Neuronal stem cell (in vitro differentiated cells): ENCODE results near the gene ZNF423.

Source experiments
- DNase-seq: peaks from one replicate; pipeline ENCODE4 v3.0.0-alpha.2; 2013; ENCODE audit warnings: low spot score
- H2AFZ ChIP-seq: one replicate; pipeline ENCODE4 v1.6.1; 2013; ENCODE audit warnings: mild to moderate bottlenecking, low read length, inconsistent platforms
- H2AK5ac ChIP-seq: 2 replicates; pipeline ENCODE4 v1.6.1; 2013; ENCODE audit warnings: low read depth, mild to moderate bottlenecking, inconsistent platforms, low read length, moderate library complexity, mixed read lengths
- H2BK120ac ChIP-seq: 2 replicates; pipeline ENCODE4 v1.6.1; 2013; ENCODE audit warnings: low read depth, mild to moderate bottlenecking, inconsistent platforms, low read length, moderate library complexity, mixed read lengths
- H2BK12ac ChIP-seq: one replicate; pipeline ENCODE4 v1.6.1; 2013; ENCODE audit warnings: low read length, inconsistent platforms
- H2BK15ac ChIP-seq: 2 replicates; pipeline ENCODE4 v1.6.1; 2013; ENCODE audit warnings: mild to moderate bottlenecking, low read length, inconsistent platforms, mixed read lengths
- H2BK5ac ChIP-seq: one replicate; pipeline ENCODE4 v1.6.1; 2013; ENCODE audit warnings: inconsistent platforms, mild to moderate bottlenecking, low read length, moderate library complexity
- H3K14ac ChIP-seq: one replicate; pipeline ENCODE4 v1.6.1; 2013; ENCODE audit warnings: low read length, inconsistent platforms
- H3K18ac ChIP-seq: 2 replicates; pipeline ENCODE4 v1.6.1; 2013; ENCODE audit warnings: low read length, inconsistent platforms
- H3K23ac ChIP-seq: 2 replicates; pipeline ENCODE4 v1.6.1; 2013; ENCODE audit warnings: low read depth, mild to moderate bottlenecking, mixed read lengths, low read length, inconsistent platforms; ENCODE audit not compliant: poor library complexity
- H3K27ac ChIP-seq: replicated peaks from 3 replicates; pipeline ENCODE4 v1.5.1; 2013; ENCODE audit warnings: low read length, inconsistent platforms
- H3K27me3 ChIP-seq, 3 experiments: 2 replicates each; pipeline ENCODE4 v1.6.1; 2013; ENCODE audit warnings: low read length in 3 of 3, mild to moderate bottlenecking in 2 of 3, inconsistent platforms in 1 of 3, low read depth in 1 of 3, mixed read lengths in 1 of 3, moderate library complexity in 1 of 3; ENCODE audit not compliant: control insufficient read depth in 3 of 3, insufficient read depth in 3 of 3
- H3K36me3 ChIP-seq, 2 donors: replicated peaks in 1 of 2; 2 replicates each; pipeline ENCODE4 v1.6.1; 2013; ENCODE audit warnings: low read length in 2 of 2; ENCODE audit not compliant: control insufficient read depth in 2 of 2, insufficient read depth in 2 of 2
- H3K4ac ChIP-seq: 2 replicates; pipeline ENCODE4 v1.6.1; 2013; ENCODE audit warnings: inconsistent platforms, mild to moderate bottlenecking, low read length, moderate library complexity
- H3K4me1 ChIP-seq, 2 donors: 1 replicate in 1 of 2; 2 replicates in 1 of 2; pipeline ENCODE4 v1.6.1; 2013; ENCODE audit warnings: low read length in 2 of 2, low read depth in 1 of 2; ENCODE audit not compliant: control insufficient read depth in 2 of 2, insufficient read depth in 1 of 2
- H3K4me2 ChIP-seq: one replicate; pipeline ENCODE4 v1.6.1; 2013; ENCODE audit warnings: mild to moderate bottlenecking, low read length, inconsistent platforms; ENCODE audit not compliant: insufficient read depth, poor library complexity, severe bottlenecking
- H3K4me3 ChIP-seq, 2 donors: 2 replicates each; pipeline ENCODE4 v1.5.1; 2013; ENCODE audit warnings: low read length in 2 of 2, mild to moderate bottlenecking in 2 of 2, inconsistent platforms in 1 of 2, moderate library complexity in 1 of 2
- H3K79me1 ChIP-seq: one replicate; pipeline ENCODE4 v1.6.1; 2013; ENCODE audit warnings: low read depth, mild to moderate bottlenecking, inconsistent platforms, low read length, moderate library complexity
- H3K9ac ChIP-seq: one replicate; pipeline ENCODE4 v1.6.1; 2013; ENCODE audit warnings: mild to moderate bottlenecking, low read depth, low read length, inconsistent platforms; ENCODE audit not compliant: poor library complexity
- H3K9me3 ChIP-seq, 2 donors: replicated peaks in 1 of 2; 2 replicates each; pipeline versions ENCODE3 to v1.6.1; 2013; ENCODE audit warnings: low read length in 2 of 2, mild to moderate bottlenecking in 2 of 2, inconsistent platforms in 1 of 2, low read depth in 1 of 2, mixed read lengths in 1 of 2, moderate library complexity in 1 of 2; ENCODE audit not compliant: control insufficient read depth in 2 of 2, insufficient read depth in 1 of 2
- H4K8ac ChIP-seq: one replicate; pipeline ENCODE4 v1.6.1; 2013; ENCODE audit warnings: low read depth, mild to moderate bottlenecking, inconsistent platforms, low read length, moderate library complexity
- H4K91ac ChIP-seq: one replicate; pipeline ENCODE4 v1.6.1; 2013; ENCODE audit warnings: low read length, low read depth, mild to moderate bottlenecking, inconsistent platforms; ENCODE audit not compliant: poor library complexity
- WGBS, 2 donors: extraction: QIAGEN DNeasy Blood & Tissue Kit; methylation state at CpG; one replicate each; pipeline ENCODE4 v1.1.7; 2013; ENCODE audit warnings: missing lambda C conversion rate in 2 of 2, mixed read lengths in 1 of 2; ENCODE audit not compliant: insufficient read length in 2 of 2, insufficient replicate concordance in 1 of 2; ENCODE audit errors: extremely low coverage in 2 of 2; 5-methylcytosine and 5-hydroxymethylcytosine counted together

The ZNF423 gene

DNA sequence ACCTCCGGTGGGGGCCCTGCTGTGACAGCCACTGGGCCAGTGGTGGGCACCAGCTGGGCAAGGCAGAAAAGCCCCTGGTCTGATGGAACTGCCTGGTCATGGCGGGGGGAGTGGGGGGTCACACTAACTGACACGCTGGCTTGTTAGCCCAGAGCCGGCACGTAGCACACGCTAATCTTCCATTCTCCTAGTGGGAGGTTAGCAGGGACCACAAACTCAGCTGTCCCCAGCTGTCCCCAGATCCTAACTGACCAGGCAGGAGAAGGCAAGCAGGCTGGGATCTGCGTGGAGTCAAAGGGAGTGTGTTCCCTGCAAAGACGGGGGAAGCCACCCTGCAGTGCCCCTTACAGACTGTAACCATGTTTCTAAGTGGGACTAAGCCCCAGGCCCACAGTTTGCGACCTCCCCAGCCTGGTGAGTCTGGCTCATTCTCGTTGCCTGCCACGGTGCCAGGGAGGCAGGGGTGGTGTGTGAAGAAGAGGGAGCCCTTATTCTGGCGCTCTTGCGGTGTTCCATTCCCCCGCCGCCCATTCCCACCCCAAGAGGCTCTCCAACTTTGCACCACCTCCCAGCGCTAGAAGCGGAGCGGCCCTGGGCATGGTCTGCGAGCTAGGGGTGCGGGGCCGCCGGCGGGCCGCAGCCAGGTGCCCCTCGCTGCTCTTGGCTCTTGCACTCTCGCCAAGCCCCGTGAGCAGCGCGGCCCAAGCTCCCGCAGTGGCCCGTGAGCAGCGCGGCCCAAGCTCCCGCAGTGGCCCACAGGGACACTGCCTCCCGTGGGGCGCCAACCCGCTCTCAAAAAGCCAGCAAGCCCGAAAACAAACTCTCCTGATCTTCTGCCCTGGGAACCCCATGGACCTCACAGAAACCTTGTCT is 12.1 kb upstream of the ZNF423 start:
- Histone ChIP-seq H3K4me1 (peaks cover 23 to 25% of the 10 kb centered on the region in 2 donors), H2BK5ac (no peak overlapping the region), H4K8ac (no peak overlapping the region), H3K4me3 (no peak overlapping the region), H3K14ac (peak overlapping the region; percentile 39), H2AK5ac (peak overlapping the region; percentile 2), H2BK15ac (no peak overlapping the region), H3K4me2 (no peak overlapping the region), H3K23ac (no peak overlapping the region), H2BK12ac (peak overlapping the region; percentile 27), H3K36me3 (no peaks in the 10 kb centered on the region), H3K4ac (no peak overlapping the region), H3K18ac (peak overlapping the region; percentile 83), H3K27ac (no peak overlapping the region), H3K79me1 (no peaks in the 10 kb centered on the region), H2AFZ (peak overlapping the region; percentile 38), H3K27me3 (no peaks in the 10 kb centered on the region), H3K9me3 (no peaks in the 10 kb centered on the region), H3K9ac (no peak overlapping the region), H4K91ac (peak overlapping the region; percentile 7), H2BK120ac (no peak overlapping the region)
- no peak for DNase-seq
- no CpG with 5 or more reads among the region's 38 CpGs for WGBS, 2 donors

DNA sequence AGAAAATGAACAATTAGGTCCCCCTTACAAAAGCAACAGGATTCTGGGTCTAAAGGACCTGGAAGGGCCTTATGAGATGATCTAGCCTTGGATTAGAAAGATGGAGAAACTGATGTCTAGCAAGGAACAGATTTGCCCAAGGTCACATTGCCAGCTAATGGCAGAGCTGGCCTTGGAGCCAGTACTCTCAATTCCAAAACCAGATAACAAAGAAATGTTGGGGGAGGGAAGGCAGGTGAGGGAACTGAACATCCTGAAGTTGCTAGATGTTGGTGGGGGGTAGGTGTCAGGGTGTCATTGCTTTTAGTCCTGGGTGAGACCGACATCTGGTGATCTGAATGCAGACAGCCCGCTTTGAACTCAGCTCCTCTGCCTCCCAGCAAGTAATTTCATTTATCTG is 11.3 kb upstream of the ZNF423 start:
- peak overlapping the region; percentile 46 for H3K9ac ChIP-seq
- H4K91ac ChIP-seq: no peak overlapping the region
- H3K4me2 ChIP-seq: no peak overlapping the region
- no peak overlapping the region for H3K14ac ChIP-seq
- peaks cover 24 to 25% of the 10 kb centered on the region in 2 donors for H3K4me1 ChIP-seq
- H3K9me3 ChIP-seq: no peaks in the 10 kb centered on the region
- no peaks in the 10 kb centered on the region for H3K36me3 ChIP-seq
- no peak overlapping the region for H2BK12ac ChIP-seq
- no peaks in the 10 kb centered on the region for H3K79me1 ChIP-seq
- H4K8ac ChIP-seq: no peak overlapping the region
- no peak overlapping the region for H2BK5ac ChIP-seq
- H2BK15ac ChIP-seq: no peak overlapping the region
- H3K4ac ChIP-seq: no peak overlapping the region
- no peak overlapping the region for H3K23ac ChIP-seq
- H3K27ac ChIP-seq: peak overlapping the region; percentile 95
- no peaks in the 10 kb centered on the region for H3K27me3 ChIP-seq
- H2AFZ ChIP-seq: peak overlapping the region; percentile 83
- DNase-seq: no peak
- H3K4me3 ChIP-seq: no peak overlapping the region
- peak overlapping the region; percentile 76 for H3K18ac ChIP-seq
- peak overlapping the region; percentile 81 for H2AK5ac ChIP-seq
- H2BK120ac ChIP-seq: peak overlapping the region; percentile 52
- no CpG with 5 or more reads among the region's 2 CpGs for WGBS, 2 donors

DNA sequence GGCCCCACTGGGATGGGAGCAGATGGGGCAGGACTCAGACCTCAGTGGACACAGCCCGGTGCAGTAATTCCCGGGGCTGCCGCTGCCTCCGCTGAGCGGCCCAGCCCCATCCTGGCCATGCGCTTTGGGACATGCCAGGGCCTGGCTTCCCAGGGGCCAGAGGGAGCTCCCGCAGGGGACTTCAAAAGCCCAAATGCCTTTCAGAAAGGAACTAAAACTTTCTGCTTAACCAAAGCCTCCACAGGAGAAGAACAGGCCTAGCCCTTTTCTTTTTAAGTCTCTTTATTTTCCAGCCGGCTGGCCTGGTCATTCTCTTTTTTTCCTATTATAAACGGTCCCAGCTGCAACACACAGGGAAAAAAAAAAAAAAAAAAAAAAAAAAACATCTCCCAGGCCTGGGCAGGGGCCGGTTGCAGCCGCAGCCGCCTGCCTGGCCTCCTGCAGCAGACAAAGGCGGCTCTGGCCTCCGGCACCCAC is 10.7 kb upstream of the ZNF423 start:
- Histone ChIP-seq H3K23ac (no peak overlapping the region), H3K27ac (peak overlapping the region; percentile 95), H4K8ac (no peak overlapping the region), H2BK120ac (peak overlapping the region; percentile 63), H4K91ac (no peak overlapping the region), H3K9me3 (no peaks in the 10 kb centered on the region), H3K79me1 (no peaks in the 10 kb centered on the region), H2BK12ac (peak overlapping the region; percentile 92), H3K4me2 (peak overlapping the region; percentile 13), H2AK5ac (peak overlapping the region; percentile 81), H2AFZ (peak overlapping the region; percentile 83), H3K36me3 (no peaks in the 10 kb centered on the region), H3K4me3 (no peak overlapping the region), H3K18ac (peak overlapping the region; percentile 97), H3K27me3 (no peaks in the 10 kb centered on the region), H2BK5ac (no peak overlapping the region), H2BK15ac (no peak overlapping the region), H3K14ac (peak overlapping the region; percentile 32), H3K9ac (no peak overlapping the region), H3K4ac (no peak overlapping the region), H3K4me1 (peaks cover 25% of the 10 kb centered on the region in 2 donors)
- peak; percentile 67 for DNase-seq
- WGBS, 2 donors: no CpG with 5 or more reads among the region's 14 CpGs

DNA sequence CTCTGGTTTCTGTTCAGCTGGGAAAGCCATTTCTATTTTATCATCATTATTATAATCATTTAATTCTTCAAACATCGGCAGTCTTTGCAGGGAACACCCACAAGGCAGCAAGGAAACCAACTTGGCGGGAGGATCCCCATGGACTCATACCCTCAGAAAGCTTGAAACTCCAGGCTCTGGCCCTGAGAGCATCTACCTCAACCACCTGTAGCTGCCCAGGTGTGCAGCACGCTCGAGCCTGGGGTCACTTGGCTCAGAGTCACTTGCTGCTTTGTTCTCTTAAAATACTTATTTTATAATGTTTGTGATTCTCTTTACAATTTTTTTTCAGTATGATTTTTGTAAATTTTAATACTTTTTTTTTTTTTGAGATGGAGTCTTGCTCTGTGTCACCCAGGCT is 6.8 kb upstream of the ZNF423 start:
- H3K36me3 ChIP-seq: no peaks in the 10 kb centered on the region
- peaks cover 0 to 18% (median 2%) of the 10 kb centered on the region in 3 experiments for H3K27me3 ChIP-seq
- no peak overlapping the region for H3K14ac ChIP-seq
- H3K18ac ChIP-seq: no peak overlapping the region
- no peak overlapping the region for H3K4ac ChIP-seq
- no peak overlapping the region for H4K8ac ChIP-seq
- H3K9me3 ChIP-seq: no peaks in the 10 kb centered on the region
- no peak overlapping the region for H2AFZ ChIP-seq
- H3K4me1 ChIP-seq: peaks cover 16 to 32% of the 10 kb centered on the region in 2 donors
- no peak overlapping the region for H3K4me2 ChIP-seq
- H4K91ac ChIP-seq: no peak overlapping the region
- H2AK5ac ChIP-seq: no peak overlapping the region
- no peak overlapping the region for H3K9ac ChIP-seq
- no peak overlapping the region for H3K27ac ChIP-seq
- H3K4me3 ChIP-seq: no peak overlapping the region
- no peak overlapping the region for H2BK15ac ChIP-seq
- no CpG with 5 or more reads among the region's 4 CpGs for WGBS, 2 donors
- DNase-seq: no peak
- H3K79me1 ChIP-seq: no peaks in the 10 kb centered on the region
- H2BK5ac ChIP-seq: no peak overlapping the region
- H2BK120ac ChIP-seq: no peak overlapping the region
- H2BK12ac ChIP-seq: no peak overlapping the region
- no peak overlapping the region for H3K23ac ChIP-seq
